NCI-H82 (cell line): ENCODE data around the gene BOD1L2.

Experiments
- DNase-seq: peaks from one replicate; lab custom pipeline; 2025; lab: John Stamatoyannopoulos, UW

The BOD1L2 gene

DNA sequence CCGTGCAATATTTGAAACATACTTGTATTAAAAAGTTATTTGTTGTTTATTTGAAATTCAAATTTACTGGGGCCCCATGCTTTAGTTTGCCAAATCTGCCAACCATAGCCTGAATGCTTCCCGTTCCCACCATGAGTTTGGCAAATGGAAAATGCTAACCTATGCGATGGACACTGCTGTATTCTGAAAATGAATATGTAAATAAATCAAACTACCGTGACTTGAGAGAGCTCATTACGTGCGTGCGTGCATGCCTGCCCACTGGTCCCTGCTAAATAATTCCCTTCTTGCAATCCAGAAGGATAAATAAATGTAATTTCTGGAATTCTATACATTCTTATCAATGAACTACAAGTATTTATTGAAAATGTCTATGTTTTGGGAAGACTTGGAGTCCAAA is 3.2 kb downstream of the BOD1L2 start:
- no peak for DNase-seq

DNA sequence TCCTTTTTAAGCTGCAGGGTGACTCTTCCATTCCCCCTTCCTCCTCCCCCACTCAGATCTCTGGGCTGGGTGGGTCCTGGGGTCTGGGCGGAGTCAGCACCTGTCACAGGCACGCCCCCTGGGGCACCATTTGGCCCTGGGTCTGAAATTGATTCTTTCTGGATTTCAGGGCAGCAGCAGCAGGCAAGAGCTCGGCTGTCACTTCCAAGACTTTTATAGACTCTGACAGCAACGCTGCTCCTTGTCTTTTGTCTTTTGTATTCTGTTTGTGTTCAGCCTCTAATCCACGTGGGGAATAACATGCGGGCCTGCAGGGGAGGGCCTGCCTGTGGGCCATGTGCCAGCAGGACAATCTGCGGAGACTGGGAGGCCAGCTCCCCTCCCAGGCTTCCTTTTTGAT is 3.9 kb downstream of the BOD1L2 start:
- DNase-seq: peak; percentile 93

DNA sequence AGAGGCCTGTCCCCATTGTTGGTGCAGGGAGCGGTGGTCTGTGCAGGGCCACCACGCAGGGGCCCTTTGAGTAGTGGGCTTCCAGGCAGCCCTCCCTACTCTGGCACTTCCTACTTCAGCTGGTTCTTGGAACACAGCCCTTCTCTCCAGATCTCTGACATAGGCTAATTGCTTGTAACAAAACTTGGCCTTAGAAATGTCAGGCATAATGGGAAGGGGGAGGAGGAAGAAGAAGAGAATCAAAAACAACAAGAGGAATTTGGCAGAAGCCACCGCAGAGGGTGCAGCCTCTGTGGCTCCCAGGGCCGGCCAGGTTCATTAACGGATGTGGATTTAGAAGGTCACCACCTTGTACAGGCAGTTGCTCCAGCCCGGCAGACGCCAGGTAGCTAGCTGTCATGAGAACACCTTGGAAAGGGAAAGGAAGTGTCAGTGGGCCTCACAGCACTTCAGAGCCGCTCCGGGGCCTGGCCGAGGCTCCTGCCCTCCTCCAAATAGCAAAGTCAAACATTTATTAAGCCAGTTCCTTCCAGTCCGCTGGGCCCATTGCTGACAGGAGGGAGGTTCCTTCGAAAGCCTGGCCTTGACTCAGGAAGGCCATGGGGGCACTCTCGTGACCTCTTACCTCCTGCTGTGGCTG is 7.4 kb downstream of the BOD1L2 start:
- no peak for DNase-seq

DNA sequence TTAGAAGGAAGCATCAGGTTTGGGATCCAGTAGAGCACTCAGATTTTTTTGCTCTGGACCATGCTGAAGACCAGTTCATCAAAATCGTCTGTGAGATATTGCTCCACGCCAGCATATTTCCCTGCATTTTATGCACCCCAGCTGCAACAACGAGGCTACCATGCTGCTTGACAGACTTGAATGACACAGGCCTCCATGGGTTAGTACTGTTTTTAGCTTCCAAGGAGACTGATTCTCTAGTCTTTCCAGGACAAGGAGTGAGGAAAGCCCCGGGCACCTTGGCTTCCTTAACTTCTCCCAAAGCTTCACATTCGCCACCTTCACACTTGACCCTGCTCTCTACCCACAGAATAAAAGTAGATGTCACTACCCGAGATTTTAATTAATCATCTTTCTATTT is 17.5 kb downstream of the BOD1L2 start:
- DNase-seq: no peak

DNA sequence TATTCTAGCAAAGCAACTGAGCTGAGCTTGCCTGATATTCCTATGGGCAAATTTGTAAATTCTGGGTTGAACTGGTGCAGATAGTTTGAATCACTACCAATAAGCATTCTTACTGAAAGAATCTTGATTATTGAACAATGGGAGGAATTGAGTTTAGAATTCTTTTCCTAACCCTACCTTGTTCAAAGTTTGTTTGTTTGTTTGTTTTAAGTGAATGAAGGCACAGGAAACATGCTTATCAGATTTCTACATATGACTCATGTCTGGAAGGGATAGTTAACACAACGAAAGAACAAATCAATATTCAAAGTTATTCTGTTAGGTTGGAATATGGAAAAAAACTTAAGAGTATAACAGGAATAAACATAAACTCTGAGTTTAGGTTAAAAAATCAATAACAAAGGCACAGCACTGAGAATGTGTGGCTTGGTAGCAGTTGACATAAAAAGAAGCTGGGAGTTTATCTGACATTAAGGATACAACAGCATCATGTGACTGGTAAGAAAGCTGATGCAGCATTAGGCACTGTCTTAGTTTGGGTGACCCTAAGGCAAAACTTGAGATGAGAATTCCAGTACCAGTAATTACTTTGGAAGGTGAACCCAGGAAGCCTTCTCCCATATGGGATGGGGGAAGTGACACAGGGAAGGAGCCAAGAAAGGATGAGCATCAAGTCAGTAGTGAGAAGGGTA is 20.9 kb downstream of the BOD1L2 start:
- no peak for DNase-seq

DNA sequence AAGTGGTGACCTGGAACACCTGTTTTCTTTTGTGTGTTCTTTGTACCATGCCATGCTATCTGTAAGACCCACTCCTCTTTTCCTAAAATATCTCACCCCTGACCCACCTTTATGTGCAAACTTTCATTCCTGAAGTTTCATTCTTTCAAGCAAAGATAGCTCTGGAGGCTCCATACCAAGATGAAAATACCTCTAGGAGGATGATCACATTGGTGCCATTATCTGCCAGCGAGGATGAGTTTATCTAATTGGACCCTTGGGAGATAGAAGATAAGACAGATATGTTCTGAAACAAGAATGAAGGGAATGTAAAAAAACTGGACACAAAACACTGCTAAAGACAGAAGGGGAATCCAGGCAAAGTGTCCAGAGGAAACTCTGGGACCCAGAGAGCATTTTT is 24.1 kb downstream of the BOD1L2 start:
- DNase-seq: no peak

DNA sequence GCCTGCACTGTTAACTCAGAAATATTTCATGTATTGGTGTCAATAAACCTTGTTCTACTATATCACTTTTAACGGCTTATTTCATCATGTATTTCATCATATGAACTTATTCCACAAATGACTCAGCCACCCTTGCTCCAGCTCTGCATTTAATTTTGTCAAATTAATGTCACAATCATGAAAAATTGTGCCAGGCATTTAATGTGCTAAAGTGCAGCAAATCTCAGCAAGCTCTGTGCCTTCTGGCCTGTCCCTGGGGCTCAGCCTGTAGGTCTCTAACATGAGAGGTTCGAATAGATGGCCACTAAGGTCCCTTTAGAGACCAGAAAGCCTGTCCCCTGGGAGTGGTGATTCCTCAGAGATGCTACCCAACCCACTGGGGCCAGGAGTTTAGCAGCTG is 28.6 kb downstream of the BOD1L2 start:
- DNase-seq: no peak

DNA sequence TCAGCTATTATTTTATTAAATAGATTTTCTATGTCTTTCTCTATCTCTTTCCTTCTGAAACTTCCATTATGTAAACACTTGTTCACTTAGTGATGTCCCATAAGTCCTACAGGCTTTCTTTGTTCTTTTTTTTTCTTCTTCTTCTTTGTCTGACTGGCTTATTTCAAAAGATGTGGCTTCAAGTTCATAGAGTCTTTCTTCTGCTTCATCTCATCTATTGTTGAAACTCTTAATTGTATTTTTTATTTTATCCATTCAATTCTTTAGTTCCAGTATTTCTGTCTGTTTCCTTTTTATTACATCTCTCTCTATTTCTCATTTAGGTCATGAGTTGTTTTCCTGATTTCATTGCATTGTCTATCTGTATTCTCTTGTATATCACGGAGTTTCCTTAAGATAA is 38.5 kb downstream of the BOD1L2 start:
- DNase-seq: no peak

DNA sequence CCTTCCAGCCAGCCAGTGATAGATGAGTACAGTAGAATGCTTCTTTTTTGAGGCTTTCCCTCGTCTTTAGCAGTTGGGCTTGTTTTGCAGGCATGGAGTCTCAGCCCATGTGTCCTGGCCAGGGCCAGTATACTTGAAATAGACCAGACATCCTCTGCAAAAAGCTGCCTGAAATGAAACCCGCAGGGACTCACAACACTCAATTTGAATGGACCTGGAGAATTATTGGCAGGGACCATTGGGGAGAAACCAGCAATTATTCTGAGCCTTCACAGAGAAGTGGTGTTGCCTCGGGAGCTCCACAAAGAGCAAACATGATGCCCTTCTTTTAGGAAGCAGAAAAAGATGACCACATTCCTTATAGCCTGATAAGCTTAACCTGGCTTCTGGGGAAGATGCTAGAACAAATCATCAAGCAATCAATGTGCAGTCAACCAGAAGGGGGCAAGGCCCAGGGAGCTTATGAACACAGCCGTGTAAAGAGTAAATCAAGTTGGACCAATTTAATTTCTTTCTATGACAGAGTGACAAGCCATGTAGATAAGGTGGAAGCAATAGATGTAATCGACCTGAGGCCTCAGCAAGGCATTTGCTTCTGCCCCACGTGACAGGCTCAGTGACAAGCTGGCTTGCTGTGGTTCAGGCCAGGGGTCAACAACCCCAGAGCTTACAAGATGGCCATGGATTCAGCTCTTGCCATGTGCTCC is 42.1 kb downstream of the BOD1L2 start:
- no peak for DNase-seq

DNA sequence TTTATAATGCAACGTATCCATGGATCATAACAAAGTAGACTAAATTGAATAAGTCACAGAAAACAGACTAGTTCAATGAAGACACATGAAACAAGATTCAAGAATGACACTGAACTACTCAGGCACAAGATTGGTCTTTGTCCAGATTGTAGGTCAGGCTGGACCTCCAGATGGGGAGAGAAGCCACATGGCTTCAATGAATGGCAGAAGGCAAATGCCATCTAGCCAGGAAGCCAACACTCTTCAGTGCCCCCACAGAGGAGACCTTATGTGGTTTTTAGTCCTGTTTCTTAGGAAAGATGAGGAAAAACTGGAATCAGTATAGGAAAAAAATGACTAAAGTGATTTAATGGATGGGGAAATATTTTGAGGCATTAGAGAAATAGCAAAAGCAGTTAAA is 43.1 kb downstream of the BOD1L2 start:
- no peak for DNase-seq

DNA sequence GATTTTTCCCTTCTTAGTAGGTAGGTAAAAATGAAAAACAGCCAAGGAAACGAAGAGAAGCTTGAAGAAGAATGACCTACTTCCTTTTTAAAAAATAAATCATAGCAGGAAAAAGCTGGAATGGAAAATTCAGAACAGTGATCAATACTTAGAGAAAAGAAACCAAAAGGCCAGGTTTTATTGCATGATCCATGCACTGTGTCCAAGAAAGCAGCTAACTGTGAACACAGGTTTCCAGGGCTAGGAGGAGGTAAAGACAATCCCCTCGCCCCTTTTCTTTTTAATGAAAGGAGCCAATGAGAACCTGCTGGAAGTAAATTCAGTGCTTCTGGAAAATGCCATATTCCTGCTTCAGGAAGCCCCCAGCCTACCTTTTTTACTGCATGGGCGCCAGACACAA is 47.2 kb downstream of the BOD1L2 start:
- no peak for DNase-seq

DNA sequence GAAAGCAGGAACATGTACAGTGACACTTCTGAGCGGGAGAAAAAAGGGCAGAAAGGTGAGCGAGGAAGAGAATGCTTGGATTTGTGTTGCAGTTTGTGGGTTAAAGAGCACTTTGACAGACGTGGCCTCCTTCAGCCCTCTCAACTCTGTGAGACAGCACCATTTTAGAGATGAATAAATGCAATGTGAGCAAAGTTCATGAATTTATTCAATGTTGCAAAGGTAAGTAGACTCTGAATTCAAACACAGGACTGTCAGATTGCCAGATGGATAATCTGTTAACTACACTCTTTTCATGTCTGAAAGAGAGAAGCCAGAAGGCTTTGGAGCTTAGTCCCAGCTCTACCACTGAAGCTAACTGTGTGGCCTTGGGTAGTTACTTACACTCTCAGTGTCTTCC is 47.7 kb downstream of the BOD1L2 start:
- DNase-seq: no peak

DNA sequence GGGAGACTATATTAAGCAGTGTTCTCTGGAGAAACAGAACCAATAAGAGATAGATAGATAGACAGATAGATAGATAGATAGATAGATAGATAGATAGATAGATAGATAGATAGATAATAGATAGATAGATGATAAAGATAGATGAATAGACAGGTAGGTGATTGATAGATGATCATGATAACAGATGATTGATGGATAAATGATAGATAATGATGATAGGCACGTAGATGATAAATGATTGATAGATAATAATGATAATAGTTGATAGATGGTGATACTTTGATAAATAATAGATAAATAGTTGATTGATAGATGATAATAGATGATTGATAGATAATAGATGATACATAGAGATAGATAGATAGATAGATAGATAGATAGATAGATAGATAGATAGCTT is 48.5 kb downstream of the BOD1L2 start:
- no peak for DNase-seq

DNA sequence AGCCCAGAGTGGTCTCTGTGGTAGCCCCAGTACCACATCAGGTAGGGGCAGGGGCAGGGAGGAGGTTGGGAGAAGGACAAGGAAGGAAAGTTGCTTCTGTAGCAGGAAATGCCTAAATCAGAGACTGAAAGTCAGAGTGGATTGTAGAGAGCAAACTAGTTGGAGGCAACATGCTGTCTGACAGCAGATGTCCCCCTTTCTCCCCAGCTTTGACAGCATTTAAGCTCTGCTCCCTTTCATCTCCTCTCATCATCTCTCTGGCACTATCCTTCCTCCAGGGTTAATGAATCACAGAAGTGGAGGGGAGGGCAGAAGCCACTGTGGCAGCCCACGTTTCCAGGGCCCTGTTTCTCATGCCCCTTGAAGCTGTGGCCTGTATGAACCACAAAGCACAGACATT is 50.4 kb downstream of the BOD1L2 start:
- no peak for DNase-seq

DNA sequence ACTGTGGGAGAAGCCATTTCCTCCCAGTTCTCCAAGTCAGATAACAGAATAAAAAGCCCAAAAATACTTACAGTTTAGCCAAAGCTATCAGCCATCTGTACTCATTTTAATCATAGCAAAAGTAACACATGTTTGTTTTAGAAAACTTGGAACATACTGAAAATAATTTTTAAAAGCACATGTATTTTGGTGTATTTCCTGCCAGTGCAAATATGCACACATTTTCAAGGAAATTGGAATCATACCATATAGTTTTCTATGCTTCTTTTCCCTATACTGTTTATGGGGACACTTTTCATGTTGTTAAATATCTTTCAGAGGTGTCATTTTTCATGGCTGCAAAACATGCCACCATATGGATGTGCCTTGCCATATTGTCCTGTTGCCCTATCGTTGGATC is 51.2 kb downstream of the BOD1L2 start:
- no peak for DNase-seq
